Skin epidermis (tissue), 12 donors: Measurements from ENCODE around the gene OR8U1.
"Not testable (repeated sequence)": the region's sequence is repeated elsewhere in the genome, so short reads cannot be mapped to it uniquely, and the experiment has no call there.

Experiments used
- H3K27ac ChIP-seq, 21 experiments: fragments of 200-600 bp; sonication (generic) in 11 of 21; one replicate each; pipeline ENCODE4 v1.5.0; 2020; ENCODE audit warnings: mild to moderate bottlenecking in 3 of 21, inconsistent platforms in 2 of 21, moderate library complexity in 2 of 21
- H3K4me3 ChIP-seq, 7 experiments: fragments of 200-600 bp; sonication (generic) in 2 of 7; one replicate each; pipeline ENCODE4 v1.5.0; 2020; ENCODE audit warnings: inconsistent platforms in 2 of 7, mild to moderate bottlenecking in 2 of 7, moderate library complexity in 1 of 7

The OR8U1 gene

DNA sequence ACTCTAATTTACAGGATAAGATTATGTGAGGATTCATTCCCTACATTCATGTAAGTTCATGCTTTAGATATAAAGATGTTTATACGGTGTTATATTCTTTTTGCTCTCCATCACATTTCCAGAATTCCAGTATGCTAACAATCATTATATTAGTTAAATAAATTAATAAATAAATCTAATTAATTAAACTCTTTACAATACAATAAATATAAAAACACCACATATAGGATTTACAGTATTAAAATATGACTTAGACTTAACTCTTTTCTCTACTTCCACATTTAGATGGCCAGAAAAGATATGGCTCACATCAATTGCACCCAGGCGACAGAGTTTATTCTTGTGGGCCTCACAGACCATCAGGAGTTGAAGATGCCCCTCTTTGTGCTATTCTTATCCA, at the start of gene OR8U1:
TSS of gene OR8U1 (plus strand) at position 301 of the 400 bp plus-strand sequence. CDS start at position 301, 0 bp downstream.
- H3K4me3 ChIP-seq = no peak within 1 kb of the TSS
- no peak within 1 kb of the TSS for H3K27ac ChIP-seq

DNA sequence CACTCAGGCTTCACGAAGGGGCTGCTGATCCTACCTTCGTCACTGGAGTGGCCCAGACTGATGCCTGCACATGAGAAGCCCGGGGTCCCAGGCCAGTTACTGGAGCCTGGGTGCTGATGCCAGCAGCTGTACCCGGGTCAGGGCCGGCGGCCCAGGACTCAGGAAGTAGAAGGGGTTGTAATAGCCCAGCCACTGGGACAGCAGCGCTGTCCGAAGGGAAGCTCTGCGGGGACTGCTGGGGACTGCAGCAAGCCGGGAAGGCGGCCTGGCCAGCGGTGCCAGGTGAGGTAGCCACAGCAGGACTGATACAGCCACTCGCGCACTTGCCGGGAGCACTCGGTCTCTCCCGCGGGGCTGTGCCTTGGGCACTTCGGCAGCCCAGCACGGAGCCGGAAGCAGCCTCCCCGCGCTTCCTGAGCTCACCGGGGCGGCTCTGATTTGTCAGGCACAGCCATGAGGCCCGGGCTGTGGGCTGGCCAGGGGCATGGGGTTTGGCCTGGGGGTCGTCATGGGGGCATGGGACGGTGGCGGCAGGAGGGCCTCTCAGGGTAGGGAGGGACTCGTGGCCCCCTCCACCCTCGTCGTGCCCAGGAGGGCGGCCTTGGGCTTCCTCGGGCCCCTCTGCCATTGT, 43.4 kb upstream of the OR8U1 start:
- no peak overlapping the region for H3K27ac ChIP-seq
- no peak overlapping the region for H3K4me3 ChIP-seq

DNA sequence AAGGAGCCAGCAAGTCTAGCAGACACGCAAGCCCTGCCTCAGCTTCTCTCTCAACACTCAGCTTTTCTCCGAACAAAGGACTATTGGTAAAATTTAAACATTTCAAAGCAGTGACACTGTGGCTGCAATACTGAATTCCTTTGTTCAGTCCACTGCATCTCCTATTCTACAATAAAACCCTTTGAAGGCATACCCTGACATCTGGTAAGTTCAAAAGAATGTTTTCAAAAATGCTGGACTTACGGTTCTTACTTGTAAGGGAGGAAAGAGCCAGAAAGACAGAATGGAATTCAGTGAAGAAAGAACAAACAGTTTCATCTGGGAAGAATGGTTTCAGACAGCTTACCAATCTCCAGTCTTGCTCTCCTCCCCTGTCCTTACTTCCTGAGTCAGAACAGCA, 42.3 kb upstream of the OR8U1 start:
- Histone ChIP-seq H3K27ac (no peak overlapping the region), H3K4me3 (no peak overlapping the region)

DNA sequence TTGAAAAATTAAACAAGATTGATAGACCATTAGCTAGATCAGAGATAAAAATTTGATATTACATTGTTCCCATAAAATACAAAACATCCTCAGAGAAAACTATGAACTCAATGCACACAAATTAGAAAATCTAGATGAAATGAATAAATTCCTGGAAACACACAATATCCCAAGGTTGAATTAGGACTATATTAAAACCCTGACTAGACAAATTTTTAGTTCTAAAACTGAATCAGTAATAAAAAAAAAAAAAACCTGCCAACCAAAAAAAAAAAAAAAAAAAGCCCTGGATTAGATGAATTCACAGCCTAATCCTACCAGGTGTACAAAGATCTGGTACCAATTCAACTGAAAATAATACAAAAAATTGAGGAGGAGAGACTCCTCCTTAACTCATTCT, 35.1 kb upstream of the OR8U1 start:
- Histone ChIP-seq H3K4me3 (no peak overlapping the region), H3K27ac (no peak overlapping the region)

DNA sequence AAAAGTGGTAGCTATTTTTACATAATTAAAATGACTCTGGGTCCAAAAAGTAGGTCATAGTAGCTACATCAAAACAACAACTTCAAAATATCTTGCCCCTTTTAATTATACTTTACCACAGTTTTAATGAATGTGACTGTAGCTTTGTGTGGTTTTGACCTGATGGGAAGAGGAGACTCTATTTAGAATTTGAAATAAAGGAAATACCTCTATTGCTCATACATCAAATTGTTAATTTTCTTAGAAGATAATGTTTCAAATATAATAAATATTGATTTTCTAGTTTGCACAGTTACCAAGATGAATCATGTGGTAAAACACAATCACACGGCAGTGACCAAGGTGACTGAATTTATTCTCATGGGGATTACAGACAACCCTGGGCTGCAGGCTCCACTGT, 29.7 kb upstream of the OR8U1 start, which contains the start of gene OR8K1:
TSS of gene OR8K1 (plus strand) at position 301 of the 400 bp plus-strand sequence. CDS start at position 301, 0 bp downstream.
- no peak within 1 kb of the TSS for H3K4me3 ChIP-seq
- no peak within 1 kb of the TSS for H3K27ac ChIP-seq

DNA sequence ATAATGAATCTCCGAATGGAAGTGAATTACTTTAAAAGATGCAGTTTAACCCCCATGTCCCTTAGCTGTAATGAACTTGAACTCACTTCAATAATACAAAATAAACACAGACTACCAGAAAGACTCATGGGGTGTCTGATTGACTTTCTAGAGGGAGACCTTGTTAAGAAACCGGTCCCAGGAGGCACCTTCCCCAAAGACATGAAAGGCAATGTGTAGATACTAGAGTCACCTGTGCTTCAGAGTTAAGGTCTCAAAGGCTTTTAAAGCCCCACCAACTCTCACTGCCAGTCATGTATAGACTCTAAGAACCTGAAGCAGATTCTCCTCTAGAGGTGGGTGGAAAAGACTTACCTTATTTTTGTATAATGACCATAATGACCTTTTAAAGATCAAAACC, 21.4 kb upstream of the OR8U1 start, which contains the start of gene OR8J1:
TSS of gene OR8J1 (plus strand) at position 301 of the 400 bp plus-strand sequence. CDS start 5,956 bp downstream, outside the sequence.
- Histone ChIP-seq H3K27ac (no peak within 1 kb of the TSS), H3K4me3 (no peak within 1 kb of the TSS)

DNA sequence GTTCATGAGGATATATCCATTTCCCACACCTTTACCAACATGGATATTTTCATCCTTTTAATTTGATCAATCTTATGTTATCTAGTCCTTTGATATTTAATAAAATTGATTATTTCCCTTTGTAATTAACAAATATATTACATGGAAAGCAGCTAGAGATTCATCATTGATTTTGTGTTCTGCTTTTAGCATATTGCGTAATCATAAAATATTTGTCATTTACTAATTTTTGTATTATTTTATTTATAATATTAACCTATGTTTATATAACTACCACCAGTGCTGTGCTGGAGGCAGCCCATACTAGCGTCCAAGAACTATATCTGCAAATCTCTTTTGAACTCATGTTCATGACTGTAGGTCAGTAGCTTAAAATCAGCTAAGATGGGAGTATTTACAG, 4.7 kb downstream of the OR8U1 start:
- H3K27ac ChIP-seq = no peak overlapping the region
- no peak overlapping the region for H3K4me3 ChIP-seq

DNA sequence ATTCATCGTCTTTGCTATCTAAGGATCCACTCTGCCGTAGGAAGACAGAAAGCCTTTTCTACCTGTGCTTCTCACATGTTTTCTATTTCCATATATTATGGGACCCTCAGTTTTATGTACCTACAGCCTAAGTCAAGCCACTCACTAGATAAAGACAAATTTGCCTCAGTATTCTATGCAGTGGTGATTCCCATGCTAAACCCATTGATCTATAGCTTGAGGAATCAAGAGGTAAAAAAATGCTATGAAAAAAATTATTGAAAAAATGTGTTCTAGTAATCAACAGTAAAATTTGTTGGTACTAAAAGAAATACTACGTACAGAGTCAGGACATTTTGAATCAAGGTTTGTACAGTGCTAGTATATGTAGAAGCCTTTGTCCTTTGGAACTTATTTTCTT, 19.0 kb downstream of the OR8U1 start:
- H3K27ac ChIP-seq = no peak overlapping the region
- H3K4me3 ChIP-seq = no peak overlapping the region

DNA sequence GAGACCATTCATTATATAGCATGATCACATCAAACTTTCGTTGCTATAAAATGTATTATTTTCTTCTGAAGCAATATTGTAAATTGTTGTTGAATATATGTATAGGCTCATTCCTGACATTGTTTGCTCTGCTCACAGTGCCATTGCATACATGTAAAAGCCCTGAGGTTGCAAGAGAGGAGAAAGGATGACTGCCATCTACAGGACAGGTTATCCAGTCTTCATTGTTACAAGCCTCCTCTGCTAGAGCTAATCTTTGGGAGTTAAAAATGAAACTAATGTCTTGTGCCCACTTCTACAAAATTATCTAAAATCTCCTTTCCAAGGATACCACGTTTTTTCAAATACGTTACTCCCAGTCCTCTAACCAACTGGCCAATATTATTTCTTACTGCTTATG, 20.6 kb downstream of the OR8U1 start:
- Histone ChIP-seq H3K4me3 (no peak overlapping the region), H3K27ac (no peak overlapping the region)

DNA sequence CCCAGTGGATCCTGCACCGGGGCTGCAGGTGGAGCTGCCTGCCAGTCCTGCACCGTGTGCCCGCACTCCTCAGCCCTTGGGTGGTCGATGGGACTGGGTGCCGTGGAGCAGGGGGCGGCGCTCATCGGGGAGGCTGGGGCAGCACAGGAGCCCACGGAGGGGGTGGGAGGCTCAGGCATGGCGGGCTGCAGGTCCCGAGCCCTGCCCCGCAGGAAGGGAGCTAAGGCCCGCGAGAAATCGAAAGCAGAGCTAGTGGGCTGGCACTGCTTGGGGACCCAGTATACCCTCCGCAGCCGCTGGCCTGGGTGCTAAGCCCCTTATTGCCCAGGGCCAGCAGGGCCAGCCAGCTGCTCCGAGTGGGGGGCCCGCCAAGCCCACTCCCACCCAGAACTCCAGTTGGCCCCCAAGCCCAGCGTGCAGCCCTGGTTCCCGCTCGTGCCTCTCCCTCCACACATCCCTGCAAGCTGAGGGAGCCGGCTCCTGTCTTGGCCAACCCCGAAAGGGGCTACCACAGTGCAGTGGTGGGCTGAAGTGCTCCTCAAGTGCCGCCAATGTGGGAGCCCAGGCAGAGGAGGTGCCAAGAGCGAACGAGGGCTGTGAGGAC, 26.5 kb downstream of the OR8U1 start:
- H3K27ac ChIP-seq, H3K4me3 ChIP-seq: not testable (repeated sequence)

DNA sequence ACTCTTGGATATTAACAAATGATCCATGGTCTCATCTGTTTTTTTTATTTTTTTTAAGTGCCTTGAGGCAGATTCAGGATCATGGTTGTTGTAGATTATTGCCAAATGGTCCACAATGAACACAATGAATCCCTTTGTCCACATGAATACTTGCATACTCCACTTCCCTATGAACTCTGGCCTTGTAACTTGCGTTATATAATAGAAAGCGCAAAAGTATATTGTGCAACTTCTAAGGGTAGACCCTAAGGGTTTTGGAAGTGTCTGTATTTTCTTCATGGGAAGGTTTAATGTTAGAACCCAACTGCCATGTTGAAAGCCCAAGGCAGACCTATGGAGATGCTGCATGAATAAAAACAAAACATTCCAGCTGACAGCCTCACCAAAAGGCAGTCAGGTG, 29.0 kb downstream of the OR8U1 start:
- H3K27ac ChIP-seq = no peak overlapping the region
- no peak overlapping the region for H3K4me3 ChIP-seq

DNA sequence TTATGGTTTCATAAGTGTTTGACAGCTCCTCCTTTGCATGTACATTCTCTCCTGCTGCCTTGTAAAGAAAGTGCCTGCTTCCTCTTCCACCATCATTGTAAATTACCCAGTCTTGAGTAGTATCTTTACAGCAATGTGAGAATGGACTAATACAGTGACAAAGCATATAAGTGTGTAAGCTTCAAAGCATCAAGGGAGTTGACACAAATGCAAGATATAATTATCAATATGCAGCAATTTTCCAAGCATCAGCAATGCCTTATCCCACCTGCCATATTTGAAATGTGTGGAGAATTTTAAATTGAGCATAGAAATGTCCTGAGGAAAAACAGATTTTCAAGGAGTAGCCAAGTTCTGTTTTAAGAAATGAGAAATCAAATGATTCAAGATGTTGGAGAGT, 35.4 kb downstream of the OR8U1 start:
- Histone ChIP-seq H3K4me3 (no peak overlapping the region), H3K27ac (no peak overlapping the region)

DNA sequence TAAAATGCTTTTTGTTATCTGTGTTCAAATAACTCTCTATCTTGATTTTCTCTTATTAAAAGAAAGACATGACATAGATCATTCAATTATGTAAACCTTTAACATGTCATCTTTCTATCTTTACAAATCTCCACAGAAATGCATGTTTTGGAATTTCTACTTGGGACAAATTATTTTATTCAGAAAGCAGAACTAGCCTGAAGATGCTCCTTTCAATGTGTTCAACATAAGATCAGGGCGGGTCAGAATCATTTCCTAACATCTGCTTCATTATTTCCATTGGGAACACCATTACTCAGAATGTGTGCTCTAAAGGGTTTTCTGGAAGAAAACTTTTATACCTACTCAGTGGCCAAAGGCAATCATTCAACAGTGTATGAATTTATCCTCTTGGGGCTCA, 37.0 kb downstream of the OR8U1 start, which contains the start of gene OR5AL1:
TSS of gene OR5AL1 (plus strand) at position 301 of the 400 bp plus-strand sequence.
- H3K27ac ChIP-seq = no peak within 1 kb of the TSS
- H3K4me3 ChIP-seq = no peak within 1 kb of the TSS
